Raji (cell line): Measurements from ENCODE around the gene PPP6R2.

ENCODE experiments used
- POLR2A ChIP-seq: IDR thresholded peaks from 2 replicates; pipeline ENCODE4 v1.6.1; 2011; ENCODE audit warnings: low read depth, low read length, control low read depth; ENCODE audit not compliant: insufficient read depth

The PPP6R2 gene

GRCh38 chr22:50398831-50399648 is 55.9 kb downstream of the PPP6R2 start:
- no peak for TF ChIP-seq POLR2A

DNA sequence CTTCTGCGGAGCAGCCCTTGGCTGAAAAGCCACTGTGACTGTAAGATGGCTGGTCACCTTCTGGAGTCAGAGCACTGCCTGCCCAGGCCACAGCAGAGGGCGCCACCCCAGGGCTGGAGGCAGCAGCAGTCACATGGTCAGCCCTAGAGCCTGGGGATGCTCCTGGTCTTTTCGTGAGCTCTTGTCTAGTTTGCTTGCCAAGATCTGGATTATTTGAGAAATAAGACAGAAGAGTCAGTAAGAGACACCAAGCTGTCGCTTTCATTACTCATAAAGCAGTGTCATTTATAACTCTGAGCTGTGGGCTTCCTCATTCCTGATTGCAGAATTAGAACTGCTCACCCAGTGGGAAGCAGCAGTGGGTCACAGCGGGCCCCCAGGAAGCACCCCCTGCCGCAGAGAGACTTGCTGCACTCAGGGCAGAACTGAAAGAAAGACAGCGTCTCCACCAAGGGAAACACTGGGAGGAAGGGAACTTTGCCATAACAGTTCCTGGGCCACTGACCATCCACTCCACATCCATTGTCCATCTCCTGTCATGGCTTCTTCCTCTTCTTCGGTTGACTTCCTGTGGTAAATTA is 56.7 kb downstream of the PPP6R2 start:
- no peak for TF ChIP-seq POLR2A

GRCh38 chr22:50400406-50400805 is 57.3 kb downstream of the PPP6R2 start:
- TF ChIP-seq POLR2A: no peak

GRCh38 chr22:50400931-50401330 is 57.8 kb downstream of the PPP6R2 start:
- TF ChIP-seq POLR2A: no peak

DNA sequence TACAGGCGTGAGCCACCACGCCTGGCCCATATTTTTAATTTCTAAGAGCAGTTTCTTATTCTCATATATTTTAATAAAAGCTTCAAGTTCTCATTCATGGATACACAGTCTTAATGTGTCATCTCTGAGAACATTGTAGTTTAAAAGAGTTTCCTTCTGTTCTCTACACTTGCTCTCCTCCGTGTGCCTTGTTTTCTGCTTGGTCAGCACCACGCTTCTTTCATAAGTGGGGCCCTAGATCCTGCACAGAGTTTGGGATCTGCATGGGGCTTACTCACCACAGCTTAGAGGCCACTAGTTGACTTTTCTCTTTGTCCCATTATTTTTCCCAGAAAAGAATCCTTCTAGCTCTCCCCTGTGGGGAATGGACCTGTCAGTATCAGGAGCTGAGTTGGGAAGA is 58.8 kb downstream of the PPP6R2 start:
- no peak for TF ChIP-seq POLR2A

- TF ChIP-seq POLR2A: no peak
These were observed 60.6 kb downstream of the PPP6R2 start for GRCh38 chr22:50403701-50404101.

DNA sequence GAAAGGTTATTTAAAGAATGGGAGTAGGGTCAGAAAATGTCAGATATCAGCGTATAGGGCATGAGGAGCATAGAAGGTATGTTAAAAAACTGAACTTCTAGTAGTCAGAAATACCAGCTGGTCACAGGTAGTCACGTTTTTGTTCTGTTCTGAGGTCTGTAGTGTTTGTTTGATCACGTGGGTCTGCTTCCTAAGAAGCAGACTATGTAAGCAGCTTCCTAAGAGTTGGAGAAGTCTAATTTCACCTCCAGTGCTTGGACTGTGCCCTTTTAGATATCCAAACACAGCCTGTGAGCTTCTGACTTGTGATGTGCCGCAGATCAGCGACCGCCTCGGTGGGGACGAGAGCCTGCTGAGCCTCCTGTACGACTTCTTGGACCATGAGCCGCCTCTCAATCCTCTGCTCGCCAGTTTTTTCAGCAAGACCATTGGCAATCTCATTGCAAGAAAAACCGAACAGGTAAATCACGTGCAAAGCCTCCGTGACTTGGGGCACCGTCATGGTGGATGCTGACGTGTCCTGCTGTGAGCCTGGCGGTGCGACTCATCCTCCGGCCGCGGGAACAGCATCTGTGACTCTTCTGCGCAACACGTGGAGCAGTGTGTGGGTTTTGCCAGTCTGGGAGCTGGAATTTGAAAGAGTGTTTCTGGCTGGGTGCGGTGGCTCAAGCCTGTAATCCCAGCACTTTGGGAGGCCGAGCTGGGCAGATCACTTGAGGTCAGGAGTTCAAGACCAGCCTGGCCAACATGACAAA is 63.5 kb downstream of the PPP6R2 start:
- TF ChIP-seq POLR2A: no peak

- TF ChIP-seq POLR2A: no peak
These were observed 65.2 kb downstream of the PPP6R2 start for GRCh38 chr22:50408311-50408710.

DNA sequence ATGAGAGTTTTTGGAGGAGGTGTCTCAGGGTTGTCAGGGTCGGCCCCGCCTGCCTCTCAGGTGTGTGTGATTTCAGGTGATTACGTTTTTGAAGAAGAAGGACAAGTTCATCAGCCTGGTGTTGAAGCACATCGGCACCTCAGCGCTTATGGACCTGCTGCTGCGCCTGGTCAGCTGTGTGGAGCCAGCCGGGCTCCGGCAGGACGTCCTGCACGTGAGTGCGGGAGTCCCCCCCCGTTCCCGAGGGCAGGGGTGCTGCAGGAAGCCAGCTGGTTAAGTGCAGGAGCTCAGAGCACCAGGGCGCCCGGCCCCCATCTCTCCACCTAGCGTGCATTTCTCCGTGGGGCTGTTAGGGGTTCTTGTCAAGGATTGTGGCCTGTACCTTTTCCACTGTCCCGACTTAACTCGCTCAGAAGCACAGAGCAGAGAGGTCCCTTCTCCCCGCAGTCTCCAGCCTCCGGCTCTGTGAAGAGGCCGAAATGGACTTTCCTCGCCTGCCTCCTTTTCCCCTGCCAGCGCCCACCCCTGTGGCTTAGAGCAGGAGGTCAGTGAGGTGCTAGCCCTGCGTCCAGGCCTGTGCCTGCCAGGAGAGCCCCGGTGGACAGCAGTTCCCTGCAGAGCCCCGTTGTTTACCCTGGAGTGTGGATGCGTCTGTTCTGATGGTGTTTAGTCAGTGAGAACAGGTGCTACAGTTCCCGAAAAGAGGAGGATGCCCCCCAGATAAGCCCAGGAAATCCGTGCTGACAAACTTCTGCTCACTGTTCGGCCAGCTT is 71.5 kb downstream of the PPP6R2 start:
- TF ChIP-seq POLR2A: no peak

DNA sequence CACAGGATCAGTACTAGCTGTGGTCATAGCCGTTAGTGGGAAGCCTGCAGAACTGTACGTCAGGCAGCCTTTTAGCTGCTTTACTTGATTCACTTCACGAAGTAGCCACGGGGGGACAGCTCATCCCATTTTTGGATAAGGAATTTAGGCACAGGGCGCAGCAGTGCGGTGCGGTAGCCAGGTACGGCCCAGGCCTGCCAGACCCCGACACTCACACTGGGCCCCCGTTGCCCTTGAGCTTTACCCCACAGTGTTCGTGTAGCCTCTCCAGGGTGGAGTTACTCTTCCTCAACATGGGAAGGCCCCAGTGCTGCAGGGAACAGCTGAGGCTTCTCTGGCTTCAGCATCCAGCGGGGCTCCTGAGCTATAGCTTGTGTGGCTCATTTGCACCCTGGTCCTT is 72.3 kb downstream of the PPP6R2 start:
- no peak for TF ChIP-seq POLR2A

- TF ChIP-seq POLR2A: no peak
These were observed 73.9 kb downstream of the PPP6R2 start for GRCh38 chr22:50416996-50417395.

DNA sequence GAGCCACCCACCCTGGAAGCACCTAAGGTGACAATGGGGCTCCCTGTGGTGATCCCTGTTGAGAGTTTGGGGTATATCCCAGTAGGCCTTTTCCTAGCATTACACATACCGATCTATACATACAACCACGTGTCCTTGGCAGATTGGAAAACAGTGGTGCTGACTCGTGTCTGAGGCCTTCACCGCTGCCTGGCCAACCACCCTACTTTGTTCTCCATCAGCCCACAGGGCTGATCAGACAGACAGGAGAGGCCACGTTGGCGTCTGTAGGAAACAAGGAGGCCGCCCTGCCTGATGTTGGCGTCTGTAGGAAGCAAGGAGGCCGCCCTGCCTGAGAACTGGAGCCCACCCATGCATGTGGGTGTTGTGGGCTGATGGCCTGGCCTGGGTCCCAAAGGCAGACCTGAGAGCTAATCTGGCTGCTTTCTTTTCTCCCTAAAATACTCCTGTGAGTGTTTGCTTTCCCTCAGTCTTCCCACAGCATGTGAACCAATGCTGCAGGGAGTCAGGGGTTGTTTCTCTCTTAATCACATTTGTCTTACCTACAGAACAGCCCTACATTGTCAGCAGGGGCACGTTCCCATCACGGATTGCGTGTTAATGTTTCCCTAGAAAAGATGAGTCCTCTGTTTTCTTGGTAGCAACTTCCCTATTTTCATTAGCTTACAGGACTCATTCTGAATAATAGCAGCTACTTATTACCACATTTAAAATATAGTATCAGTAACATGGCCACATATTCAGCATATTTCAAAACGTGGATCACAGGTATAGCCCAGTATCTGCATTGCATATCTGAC is 74.5 kb downstream of the PPP6R2 start:
- no peak for TF ChIP-seq POLR2A

DNA sequence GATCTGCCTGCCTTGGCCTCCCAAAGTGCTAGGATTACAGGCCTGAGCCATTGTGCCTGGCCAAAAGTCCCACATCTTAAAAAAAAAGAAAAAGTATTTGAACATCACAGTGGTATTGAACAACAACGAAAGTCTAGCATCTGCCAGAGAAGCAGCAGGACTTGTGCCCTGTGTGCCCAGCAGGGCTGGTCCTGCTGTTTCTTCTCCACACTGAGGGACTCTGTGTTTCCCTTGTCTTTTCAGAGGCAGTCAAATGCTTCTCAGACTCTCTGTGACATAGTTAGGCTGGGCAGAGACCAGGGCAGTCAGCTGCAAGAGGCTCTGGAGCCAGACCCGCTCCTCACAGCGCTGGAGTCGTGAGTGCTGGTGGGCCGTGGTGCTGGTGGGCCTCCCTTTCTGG is 75.5 kb downstream of the PPP6R2 start:
- TF ChIP-seq POLR2A: no peak

DNA sequence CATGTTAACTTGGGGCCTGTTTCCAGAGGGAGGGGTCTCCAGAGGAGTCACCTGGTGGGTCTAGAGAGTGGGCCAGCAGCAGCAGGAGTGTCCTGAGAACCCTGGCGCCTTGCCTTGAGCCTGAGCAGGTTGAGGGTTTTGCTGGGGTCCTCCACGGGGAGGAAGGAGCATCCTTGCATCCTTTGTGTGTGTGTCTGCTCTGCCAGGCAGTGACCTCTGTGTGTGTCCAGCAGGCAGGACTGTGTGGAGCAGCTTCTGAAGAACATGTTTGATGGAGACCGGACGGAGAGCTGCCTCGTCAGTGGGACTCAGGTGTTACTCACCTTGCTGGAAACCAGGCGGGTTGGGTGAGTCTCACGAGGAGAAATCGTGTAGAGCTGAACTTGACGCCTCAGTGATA is 76.0 kb downstream of the PPP6R2 start:
- no peak for TF ChIP-seq POLR2A
